T47D (cell line): ENCODE data around the gene RGS6.

Experiments
- DNase-seq, 2 experiments: peaks; one replicate each; pipeline versions ENCODE4 v3.0.0 to v3.0.0-alpha.2; 2011 to 2012; ENCODE audit warnings: low read depth in 1 of 2, low spot score in 1 of 2
- JUND ChIP-seq: IDR thresholded peaks from 2 replicates; pipeline ENCODE4 v1.6.1; 2012; ENCODE audit warnings: low read depth
- in situ Hi-C: cut with HindIII; loops from 2 replicates; pipeline ENCODE4 v1.10.0; 2016; ENCODE audit warnings: low sequenced_read_pairs, low pct_unique_long_range_greater_than_20kb

The RGS6 gene

GRCh38 chr14:72614891-72615415 lies 682.7 kb downstream of the RGS6 start:
- no peak for DNase-seq
- no peak for TF ChIP-seq JUND
- in situ Hi-C loops: no loop called here

DNA sequence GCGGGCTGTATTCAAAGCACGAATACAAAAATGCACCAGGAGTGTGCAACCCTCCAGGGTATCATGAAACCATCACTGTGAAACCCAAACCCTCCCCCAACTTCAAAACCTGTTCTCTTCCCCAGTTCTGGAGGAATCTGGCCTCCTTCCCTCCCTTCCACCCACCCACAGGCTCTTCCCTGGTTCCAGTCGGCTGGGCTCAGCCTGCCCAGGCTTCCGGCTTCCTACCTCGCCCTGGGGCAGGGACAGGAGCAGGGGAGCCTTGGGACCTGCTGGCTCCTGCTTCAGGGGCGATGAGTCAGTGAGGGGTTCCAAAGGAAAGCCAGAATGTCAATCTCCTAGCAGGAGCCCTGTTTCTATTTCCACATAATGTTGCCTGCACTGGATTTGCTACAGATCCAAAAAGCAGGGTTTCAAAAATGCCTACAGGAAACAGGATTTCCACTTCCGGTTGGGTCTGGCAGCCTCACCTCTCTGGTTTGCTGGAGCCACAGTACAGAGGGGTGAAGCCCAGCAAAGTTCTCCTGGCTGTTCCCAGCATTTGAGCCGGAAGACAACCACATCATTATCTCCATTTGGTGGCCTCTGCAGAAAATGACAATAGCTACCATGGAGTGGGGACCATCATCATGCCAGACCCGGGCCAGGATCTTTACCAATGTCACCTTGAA lies 683.4 kb downstream of the RGS6 start:
- DNase-seq: no peak

More for the DNA sequence above, 683.4 kb downstream of the RGS6 start:
- in situ Hi-C loops: no loop called here
- no peak for TF ChIP-seq JUND
